ENCODE measurements around the gene KCNE1.
"Not testable (repeated sequence)": the region's sequence is repeated elsewhere in the genome, so short reads cannot be mapped to it uniquely, and the experiment has no call there.

The KCNE1 gene

DNA sequence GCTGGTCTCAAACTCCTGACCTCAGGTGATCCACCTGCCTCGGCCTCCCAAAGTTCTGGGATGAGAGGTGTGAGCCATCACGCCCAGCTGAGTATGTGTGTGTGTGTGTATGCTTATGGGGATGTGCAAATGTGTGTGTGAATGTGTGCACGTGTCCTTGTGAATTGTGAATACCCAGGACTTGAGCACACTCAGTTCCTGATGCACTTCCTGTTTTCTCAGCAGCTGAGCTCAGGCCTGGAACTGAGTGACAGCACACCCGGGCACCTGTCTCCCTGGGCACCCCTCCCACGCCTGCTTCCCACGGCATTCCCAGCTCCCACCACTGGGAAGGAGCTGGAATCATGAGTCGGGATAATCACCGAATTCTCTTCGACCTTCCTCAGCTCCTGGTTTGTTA is 104.7 kb downstream of the KCNE1 start:
- DNase-seq = not testable (repeated sequence)

DNA sequence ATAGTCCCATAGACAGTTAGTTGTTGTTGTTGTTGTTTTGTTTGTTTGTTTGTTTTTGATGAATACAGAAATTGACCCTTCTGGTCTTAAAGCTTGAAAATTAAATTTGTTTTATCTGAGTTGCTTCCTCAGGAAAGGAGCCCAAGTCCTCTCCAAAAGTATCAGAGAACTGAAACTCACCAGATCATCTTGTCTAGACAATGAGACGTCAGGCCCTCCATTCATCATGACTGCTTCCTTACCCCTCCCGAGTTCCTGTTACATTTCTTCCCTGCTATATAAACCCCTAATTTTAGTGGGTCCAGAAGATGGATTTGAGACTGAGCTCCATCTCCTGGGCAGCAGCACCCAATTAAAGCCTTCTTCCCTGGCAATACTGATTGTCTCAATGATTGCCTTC is 105.3 kb downstream of the KCNE1 start:
- DNase-seq = not testable (repeated sequence)

DNA sequence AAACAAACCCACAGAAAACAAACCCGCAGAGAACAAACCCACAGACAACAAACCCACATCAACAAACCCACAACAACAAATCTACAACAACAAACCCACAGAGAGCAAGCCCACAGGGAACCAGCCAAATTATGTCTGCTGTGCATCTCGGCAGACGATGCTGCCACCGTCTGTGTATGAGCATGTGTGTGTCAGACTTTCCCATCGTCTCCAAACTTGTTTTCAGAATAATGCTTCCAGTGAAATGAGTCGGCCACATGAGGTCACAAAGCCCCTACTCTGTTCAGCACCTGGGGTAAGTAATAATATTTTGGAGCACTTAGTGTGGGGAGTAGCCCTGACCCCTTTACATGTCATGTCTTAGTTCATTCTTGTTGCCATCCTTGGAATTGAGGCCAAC is 105.9 kb downstream of the KCNE1 start:
- DNase-seq = not testable (repeated sequence)

DNA sequence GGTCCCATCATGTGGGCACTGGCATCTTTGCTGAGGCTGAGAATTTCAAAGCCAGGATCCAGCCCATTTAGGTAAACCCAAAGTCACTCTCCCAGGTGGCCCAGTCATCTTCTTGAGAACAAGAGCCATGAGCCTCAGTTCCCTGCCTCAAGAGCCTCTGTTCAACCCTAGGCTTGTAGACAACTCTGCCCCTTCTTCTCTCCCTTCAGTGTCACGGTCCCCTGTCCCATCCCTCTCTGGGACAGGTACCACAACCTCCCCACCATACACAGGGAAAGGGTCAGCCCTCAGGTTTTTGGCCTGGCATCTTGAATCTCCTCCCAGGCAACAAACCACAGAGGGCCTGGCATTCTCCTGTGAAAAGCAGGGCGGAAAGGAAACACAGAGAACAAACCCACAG is 106.3 kb downstream of the KCNE1 start:
- DNase-seq = not testable (repeated sequence)

DNA sequence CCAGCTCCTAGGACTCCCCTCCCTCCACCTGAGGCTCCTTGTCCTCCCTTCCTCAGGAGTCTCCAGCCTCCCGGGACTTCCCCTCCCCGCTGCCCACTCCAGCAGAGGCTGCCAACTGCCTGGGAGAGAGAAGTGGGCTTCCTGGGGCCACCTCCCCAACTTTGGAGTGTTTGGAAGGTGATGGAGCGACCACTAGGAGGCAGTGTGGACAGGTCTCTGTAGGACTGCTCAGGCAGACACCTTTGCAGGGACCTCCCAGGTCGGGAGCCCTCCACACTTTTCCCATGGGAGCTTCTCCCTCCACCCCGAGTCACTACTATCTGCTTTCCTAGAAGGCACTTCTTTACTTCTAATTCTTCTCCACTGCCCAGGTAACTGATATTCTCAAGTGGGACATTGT is 107.3 kb downstream of the KCNE1 start:
- DNase-seq = not testable (repeated sequence)

DNA sequence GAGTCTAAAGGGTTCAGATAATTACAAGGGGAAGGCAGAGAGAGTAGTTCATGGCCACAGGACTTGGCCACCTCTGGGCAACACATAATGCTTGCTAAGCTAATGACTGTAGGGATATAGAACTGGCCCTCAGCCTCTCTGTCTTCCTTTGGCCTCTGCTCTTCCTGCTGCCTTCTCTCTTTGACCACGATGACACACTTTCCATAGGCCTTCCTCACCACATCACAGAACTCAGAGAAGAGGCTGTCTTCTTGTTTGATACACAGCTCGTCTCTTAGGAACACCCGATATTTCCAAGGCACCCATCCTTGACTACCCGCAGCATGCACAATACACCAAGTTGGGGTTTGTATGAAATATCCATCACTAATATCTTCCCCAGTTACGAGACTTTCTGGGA is 111.5 kb downstream of the KCNE1 start:
- not testable (repeated sequence) for DNase-seq

Measured in right kidney (tissue), 1 donor.